ENCODE measurements around the gene LCT.

LCT gene

GRCh38 chr2:135741043-135741394, 96.0 kb downstream of the LCT start:
- DNase-seq, result no peak

GRCh38 chr2:135740206-135740605, 96.8 kb downstream of the LCT start:
- no peak for DNase-seq

All from NCI-H1930 (cell line).